Hepatocyte (in vitro differentiated cells): ENCODE results near the gene ITPRIPL2. TPM values are rescaled to one million over a fixed set of nuclear protein-coding genes. Genes with fewer than 3 reads are reported as not detected.

Source experiments
- DNase-seq: peaks from one replicate; pipeline ENCODE4 v3.0.0-alpha.2; 2016; ENCODE audit warnings: low spot score
- H2AFZ ChIP-seq: fragments of 200-600 bp; sonication (generic); 2 replicates; pipeline ENCODE4 v1.6.0; 2016; ENCODE audit warnings: antibody characterized with exemption, mild to moderate bottlenecking
- H3K27ac ChIP-seq: fragments of 200-600 bp; sonication (generic); 2 replicates; pipeline ENCODE4 v1.5.1; 2016; ENCODE audit warnings: mild to moderate bottlenecking
- H3K27me3 ChIP-seq: fragments of 200-600 bp; sonication (generic); 2 replicates; pipeline ENCODE4 v1.6.1; 2016
- H3K36me3 ChIP-seq: fragments of 200-600 bp; sonication (generic); replicated peaks from 2 replicates; pipeline ENCODE4 v1.5.1; 2016; ENCODE audit warnings: low read depth; ENCODE audit not compliant: insufficient read depth
- H3K4me1 ChIP-seq: fragments of 200-600 bp; sonication (generic); 2 replicates; pipeline ENCODE4 v1.5.1; 2016; ENCODE audit warnings: mild to moderate bottlenecking, moderate library complexity; ENCODE audit not compliant: insufficient read depth
- H3K4me2 ChIP-seq: fragments of 200-600 bp; sonication (generic); 2 replicates; pipeline ENCODE4 v1.6.0; 2016
- H3K4me3 ChIP-seq: fragments of 200-600 bp; sonication (generic); 2 replicates; pipeline ENCODE4 v1.5.1; 2016; ENCODE audit warnings: mild to moderate bottlenecking
- H3K79me2 ChIP-seq: fragments of 200-600 bp; sonication (generic); 2 replicates; pipeline ENCODE4 v1.6.0; 2017; ENCODE audit warnings: mild to moderate bottlenecking
- H3K9me2 ChIP-seq: fragments of 200-600 bp; sonication (generic); replicated peaks from 2 replicates; pipeline ENCODE4 v1.6.0; 2017; ENCODE audit warnings: mild to moderate bottlenecking; ENCODE audit not compliant: insufficient read depth
- H3K9me3 ChIP-seq: fragments of 200-600 bp; sonication (generic); 2 replicates; pipeline ENCODE4 v1.5.1; 2016; ENCODE audit warnings: low read depth, mild to moderate bottlenecking
- H4K20me1 ChIP-seq: fragments of 200-600 bp; sonication (generic); 2 replicates; pipeline ENCODE4 v1.6.0; 2016; ENCODE audit warnings: mild to moderate bottlenecking; ENCODE audit not compliant: insufficient read depth, poor library complexity, severe bottlenecking
- EZH2 ChIP-seq: fragments of 200-600 bp; sonication (generic); IDR thresholded peaks from 2 replicates; pipeline ENCODE4 v1.6.1; 2016; ENCODE audit warnings: antibody characterized with exemption, mild to moderate bottlenecking, borderline replicate concordance
- EZH2phosphoT487 ChIP-seq: fragments of 200-600 bp; sonication (generic); IDR thresholded peaks from one replicate; pipeline ENCODE4 v1.6.1; 2018; ENCODE audit warnings: antibody characterized with exemption, mild to moderate bottlenecking, low read depth, moderate library complexity; ENCODE audit not compliant: unreplicated experiment, severe bottlenecking
- WGBS: methylation state at CpG from one replicate; pipeline ENCODE4 v1.1.6; 2016; ENCODE audit warnings: low lambda C conversion rate; ENCODE audit errors: missing lambda C conversion rate; 5-methylcytosine and 5-hydroxymethylcytosine counted together
- polyA plus RNA-seq: library from polyadenylated mRNA; unstranded; fragments of >200 nt; fragmentation: Nextera tagmentation; extraction: Ambion mirVana; gene quantifications from 2 replicates; pipeline ENCODE4 v1.2.1, GENCODE V29; 2016
- total RNA-seq: library from RNA; depleted of rRNA; stranded (reverse); fragments of >200 nt; gene quantifications from 2 replicates; pipeline ENCODE4 v1.2.3, GENCODE V29; 2014
- TF ChIP-seq, protein P1 (sequence below): fragments of 200-600 bp; sonication (generic); IDR thresholded peaks from 2 replicates; pipeline ENCODE4 v1.5.1; 2016; ENCODE audit warnings: antibody characterized with exemption, mild to moderate bottlenecking; ENCODE audit not compliant: poor library complexity

ITPRIPL2 gene
- total and polyA plus RNA-seq, 2 experiments from 2014 or later, result 10.3 to 20.1 TPM

- no peak overlapping the region for H3K4me2 ChIP-seq
- no peaks in the 10 kb centered on the region for H3K9me3 ChIP-seq
- H2AFZ ChIP-seq, result no peak overlapping the region
- no peak overlapping the region for H3K4me3 ChIP-seq
- H4K20me1 ChIP-seq, result no peaks in the 10 kb centered on the region
- peaks cover 18% of the 10 kb centered on the region for H3K4me1 ChIP-seq
- H3K27ac ChIP-seq, result peak overlapping the region; percentile 83
- 84% methylated on average over 4 of the region's 4 CpGs for WGBS
- no peak for DNase-seq
- H3K79me2 ChIP-seq, result peaks cover 2% of the 10 kb centered on the region
- no peaks in the 10 kb centered on the region for H3K36me3 ChIP-seq
- no peaks in the 10 kb centered on the region for H3K27me3 ChIP-seq
- H3K9me2 ChIP-seq, result no peaks in the 10 kb centered on the region
- TF ChIP-seq EZH2phosphoT487 (no peak), EZH2 (no peak)
- TF ChIP-seq, protein P1, sequence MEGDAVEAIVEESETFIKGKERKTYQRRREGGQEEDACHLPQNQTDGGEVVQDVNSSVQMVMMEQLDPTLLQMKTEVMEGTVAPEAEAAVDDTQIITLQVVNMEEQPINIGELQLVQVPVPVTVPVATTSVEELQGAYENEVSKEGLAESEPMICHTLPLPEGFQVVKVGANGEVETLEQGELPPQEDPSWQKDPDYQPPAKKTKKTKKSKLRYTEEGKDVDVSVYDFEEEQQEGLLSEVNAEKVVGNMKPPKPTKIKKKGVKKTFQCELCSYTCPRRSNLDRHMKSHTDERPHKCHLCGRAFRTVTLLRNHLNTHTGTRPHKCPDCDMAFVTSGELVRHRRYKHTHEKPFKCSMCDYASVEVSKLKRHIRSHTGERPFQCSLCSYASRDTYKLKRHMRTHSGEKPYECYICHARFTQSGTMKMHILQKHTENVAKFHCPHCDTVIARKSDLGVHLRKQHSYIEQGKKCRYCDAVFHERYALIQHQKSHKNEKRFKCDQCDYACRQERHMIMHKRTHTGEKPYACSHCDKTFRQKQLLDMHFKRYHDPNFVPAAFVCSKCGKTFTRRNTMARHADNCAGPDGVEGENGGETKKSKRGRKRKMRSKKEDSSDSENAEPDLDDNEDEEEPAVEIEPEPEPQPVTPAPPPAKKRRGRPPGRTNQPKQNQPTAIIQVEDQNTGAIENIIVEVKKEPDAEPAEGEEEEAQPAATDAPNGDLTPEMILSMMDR, result no peak
Measured at GRCh38 chr16:19109288-19109664, 4.5 kb upstream of the ITPRIPL2 start.

DNA sequence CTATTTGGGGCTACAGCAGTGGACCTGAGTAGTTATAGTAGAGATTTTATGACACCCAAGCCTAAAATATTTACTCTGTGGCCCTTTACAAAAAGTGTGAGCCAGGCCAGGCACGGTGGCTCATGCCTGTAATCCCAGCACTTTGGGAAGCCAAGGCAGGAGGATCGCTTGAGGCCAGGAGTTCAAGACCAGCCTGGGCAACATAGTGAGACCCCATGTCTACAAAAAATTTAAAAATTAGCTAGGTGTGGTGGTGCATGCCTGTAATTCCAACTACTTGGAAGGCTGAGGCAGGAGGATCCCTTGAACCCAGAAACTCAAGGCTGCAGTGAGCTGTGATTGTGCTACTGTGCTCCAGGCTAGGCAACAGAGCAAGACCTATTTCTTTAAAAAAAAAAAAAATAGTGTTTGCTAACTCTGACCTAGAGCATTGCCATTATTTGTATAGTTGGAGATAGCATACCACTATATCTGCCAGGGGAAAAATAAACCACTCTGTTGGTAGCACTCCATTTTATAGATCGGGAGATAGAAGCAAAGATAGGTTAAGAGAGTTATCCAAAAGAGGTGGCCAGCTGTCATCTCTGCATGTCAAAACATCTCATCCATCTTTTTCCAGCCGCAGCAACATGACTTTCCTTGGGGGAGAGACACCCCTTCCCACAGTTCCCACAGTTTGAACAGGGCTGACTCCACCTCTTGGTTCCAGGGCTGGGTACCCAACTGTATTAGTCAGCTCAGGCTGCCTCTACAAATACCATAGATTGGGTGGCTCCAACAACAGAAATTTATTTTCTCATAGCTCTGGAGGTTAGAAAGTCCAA, 3.0 kb upstream of the ITPRIPL2 start:
- H3K27ac ChIP-seq, result no peak overlapping the region
- peaks cover 27% of the 10 kb centered on the region for H3K4me1 ChIP-seq
- H3K36me3 ChIP-seq, result no peaks in the 10 kb centered on the region
- H3K79me2 ChIP-seq, result peaks cover 16% of the 10 kb centered on the region
- H3K4me2 ChIP-seq, result peak overlapping the region; percentile 5
- H3K9me3 ChIP-seq, result no peaks in the 10 kb centered on the region
- H4K20me1 ChIP-seq, result no peaks in the 10 kb centered on the region
- H3K4me3 ChIP-seq, result no peak overlapping the region
- no peaks in the 10 kb centered on the region for H3K27me3 ChIP-seq
- DNase-seq, result no peak
- H2AFZ ChIP-seq, result no peak overlapping the region
- TF ChIP-seq EZH2phosphoT487, result no peak
- TF ChIP-seq, protein P1, result no peak
- no peak for TF ChIP-seq EZH2
- no peaks in the 10 kb centered on the region for H3K9me2 ChIP-seq
- 70% methylated on average over 4 of the region's 4 CpGs for WGBS

GRCh38 chr16:19112099-19112407, 1.7 kb upstream of the ITPRIPL2 start:
- Histone ChIP-seq H3K9me3 (no peaks in the 10 kb centered on the region), H2AFZ (no peak overlapping the region), H3K27ac (no peak overlapping the region), H3K27me3 (no peaks in the 10 kb centered on the region), H3K4me1 (peaks cover 30% of the 10 kb centered on the region), H3K4me3 (no peak overlapping the region), H3K79me2 (peaks cover 29% of the 10 kb centered on the region), H3K36me3 (no peaks in the 10 kb centered on the region), H4K20me1 (no peaks in the 10 kb centered on the region), H3K4me2 (no peak overlapping the region), H3K9me2 (no peaks in the 10 kb centered on the region)
- WGBS, result 100% methylated on average over 2 of the region's 2 CpGs
- no peak for DNase-seq
- TF ChIP-seq, protein P1, result no peak
- no peak for TF ChIP-seq EZH2
- TF ChIP-seq EZH2phosphoT487, result no peak
